Neural cell (in vitro differentiated cells): ENCODE measurements around the gene EYS. TPM values are rescaled to one million over a fixed set of nuclear protein-coding genes. Genes with fewer than 3 reads are reported as not detected.

Experiments used
- H2AFZ ChIP-seq: fragments of 200-600, 300-800 bp; sonication (generic), shearing (Covaris generic); 2 replicates; pipeline ENCODE4 v1.6.0; 2014; ENCODE audit warnings: low read depth, mild to moderate bottlenecking, antibody characterized with exemption, low read length, moderate library complexity
- H3F3A ChIP-seq: fragments of 200-600 bp; shearing (Covaris generic); 2 replicates; pipeline ENCODE4 v1.6.1; 2016; ENCODE audit warnings: mild to moderate bottlenecking, moderate library complexity, mixed read lengths, antibody characterized with exemption, low read length; ENCODE audit not compliant: insufficient read depth, poor library complexity, severe bottlenecking
- H3K27ac ChIP-seq: fragments of 200-600, 300-800 bp; sonication (generic), shearing (Covaris generic); 2 replicates; pipeline ENCODE4 v1.5.1; 2014; ENCODE audit warnings: mild to moderate bottlenecking, low read length, moderate library complexity
- H3K27me3 ChIP-seq: fragments of 300-800, 200-600 bp; sonication (generic), shearing (Covaris generic); 2 replicates; pipeline ENCODE4 v1.6.0; 2014; ENCODE audit warnings: mild to moderate bottlenecking, low read depth, low read length, moderate library complexity; ENCODE audit not compliant: insufficient read depth
- H3K36me3 ChIP-seq: fragments of 300-800, 200-600 bp; sonication (generic), shearing (Covaris generic); 2 replicates; pipeline ENCODE4 v1.5.1; 2014; ENCODE audit warnings: mild to moderate bottlenecking, antibody characterized with exemption, low read length, moderate library complexity; ENCODE audit not compliant: insufficient read depth
- H3K4me2 ChIP-seq: fragments of 300-800, 200-600 bp; sonication (generic), shearing (Covaris generic); 2 replicates; pipeline ENCODE4 v1.6.0; 2014; ENCODE audit warnings: mild to moderate bottlenecking, low read length
- H3K4me3 ChIP-seq: fragments of 300-800, 200-600 bp; sonication (generic), shearing (Covaris generic); 2 replicates; pipeline ENCODE4 v1.5.1; 2014; ENCODE audit warnings: mild to moderate bottlenecking, low read length, moderate library complexity
- H3K79me2 ChIP-seq: fragments of 200-600 bp; shearing (Covaris generic); replicated peaks from 2 replicates; pipeline ENCODE4 v1.6.0; 2014; ENCODE audit warnings: mild to moderate bottlenecking, low read length, moderate library complexity; ENCODE audit not compliant: insufficient read depth
- H3K9ac ChIP-seq: fragments of 300-800, 200-600 bp; sonication (generic), shearing (Covaris generic); 2 replicates; pipeline ENCODE4 v1.6.1; 2016; ENCODE audit warnings: mild to moderate bottlenecking, low read length, mixed read lengths
- H3K9me2 ChIP-seq: fragments of 200-600 bp; shearing (Covaris generic); 2 replicates; pipeline ENCODE4 v1.6.1; 2016; ENCODE audit warnings: mild to moderate bottlenecking, low read length, mixed read lengths; ENCODE audit not compliant: insufficient read depth
- H3K9me3 ChIP-seq: fragments of 200-600, 300-800 bp; sonication (generic), shearing (Covaris generic); 2 replicates; pipeline ENCODE4 v1.6.1; 2016; ENCODE audit warnings: mild to moderate bottlenecking, mixed run types, low read length, moderate library complexity, mixed read lengths
- H4K20me1 ChIP-seq: fragments of 200-600 bp; shearing (Covaris generic); 2 replicates; pipeline ENCODE4 v1.6.1; 2016; ENCODE audit warnings: mild to moderate bottlenecking, mixed run types; ENCODE audit not compliant: insufficient read depth
- CTCF ChIP-seq: fragments of 450-650 bp; IDR thresholded peaks from 2 replicates; pipeline ENCODE4 v1.5.1; 2014; ENCODE audit warnings: antibody characterized with exemption, mild to moderate bottlenecking, moderate library complexity; ENCODE audit not compliant: poor library complexity, severe bottlenecking
- EP300 ChIP-seq: fragments of 450-650 bp; conservative IDR thresholded peaks from 2 replicates; pipeline ENCODE4 v1.6.1; 2014; ENCODE audit warnings: antibody characterized with exemption, mild to moderate bottlenecking, moderate library complexity; ENCODE audit not compliant: poor library complexity, severe bottlenecking
- EZH2 ChIP-seq: fragments of 200-600, 300-800 bp; shearing (Covaris generic), sonication (generic); IDR thresholded peaks from 2 replicates; pipeline ENCODE4 v1.6.1; 2014; ENCODE audit warnings: antibody characterized with exemption, low read length, borderline replicate concordance, mild to moderate bottlenecking; ENCODE audit not compliant: insufficient read depth, poor library complexity, severe bottlenecking
- MXI1 ChIP-seq: fragments of 450-650 bp; conservative IDR thresholded peaks from 2 replicates; pipeline ENCODE4 v1.6.1; 2014; ENCODE audit warnings: antibody characterized with exemption, mild to moderate bottlenecking; ENCODE audit not compliant: poor library complexity, severe bottlenecking
- POLR2AphosphoS5 ChIP-seq: IDR thresholded peaks from 2 replicates; pipeline ENCODE4 v1.6.1; 2012
- RAD21 ChIP-seq: fragments of 450-650 bp; conservative IDR thresholded peaks from 2 replicates; pipeline ENCODE4 v1.6.1; 2014; ENCODE audit warnings: antibody characterized with exemption, mild to moderate bottlenecking, moderate library complexity
- REST ChIP-seq: IDR thresholded peaks from 2 replicates; pipeline ENCODE4 v1.6.1; 2012; ENCODE audit warnings: borderline replicate concordance
- SMC3 ChIP-seq: fragments of 450-650 bp; conservative IDR thresholded peaks from 2 replicates; pipeline ENCODE4 v1.6.1; 2014; ENCODE audit warnings: antibody characterized with exemption, mild to moderate bottlenecking, moderate library complexity; ENCODE audit not compliant: poor library complexity
- TAF1 ChIP-seq: IDR thresholded peaks from 2 replicates; pipeline ENCODE4 v1.6.1; 2012; ENCODE audit warnings: low read depth
- polyA plus RNA-seq: library from polyadenylated mRNA; depleted of rRNA; stranded (reverse); fragments of >200 nt; gene quantifications from 2 replicates; pipeline ENCODE4 v1.2.3, GENCODE V29; 2014

EYS gene
- polyA plus RNA-seq, 1 donor from 2014 or later = 0.38 TPM

GRCh38 chr6:65745614-65746013 is 38.6 kb upstream of the EYS start:
- Histone ChIP-seq H3K9ac (no peak overlapping the region), H3F3A (no peaks in the 10 kb centered on the region), H3K4me3 (no peak overlapping the region), H3K36me3 (no peaks in the 10 kb centered on the region), H3K79me2 (no peaks in the 10 kb centered on the region), H3K27ac (no peak overlapping the region), H2AFZ (no peak overlapping the region), H3K27me3 (no peaks in the 10 kb centered on the region), H4K20me1 (no peaks in the 10 kb centered on the region), H3K4me2 (no peak overlapping the region), H3K9me3 (no peaks in the 10 kb centered on the region), H3K9me2 (no peaks in the 10 kb centered on the region)
- no peak for TF ChIP-seq POLR2AphosphoS5
- TF ChIP-seq SMC3 = no peak
- TF ChIP-seq CTCF = no peak
- no peak for TF ChIP-seq EZH2
- TF ChIP-seq EP300 = no peak
- TF ChIP-seq MXI1 = no peak
- no peak for TF ChIP-seq RAD21
- no peak for TF ChIP-seq REST
- TF ChIP-seq TAF1 = no peak

GRCh38 chr6:65728879-65729479 is 22.0 kb upstream of the EYS start:
- TF ChIP-seq REST (no peak), POLR2AphosphoS5 (no peak), TAF1 (no peak), EP300 (no peak), SMC3 (no peak), CTCF (no peak), EZH2 (no peak), MXI1 (no peak), RAD21 (no peak)
- Histone ChIP-seq H3F3A (no peaks in the 10 kb centered on the region), H3K36me3 (no peaks in the 10 kb centered on the region), H3K79me2 (no peaks in the 10 kb centered on the region), H4K20me1 (no peaks in the 10 kb centered on the region), H3K27ac (no peak overlapping the region), H3K4me2 (no peak overlapping the region), H3K27me3 (no peaks in the 10 kb centered on the region), H3K4me3 (no peak overlapping the region), H3K9ac (no peak overlapping the region), H3K9me3 (no peaks in the 10 kb centered on the region), H3K9me2 (no peaks in the 10 kb centered on the region), H2AFZ (no peak overlapping the region)
